GM13977 (cell line): Measurements from ENCODE around the gene MAPT.

Source experiments
- DNase-seq: peaks from one replicate; pipeline ENCODE4 v3.0.0; 2012; ENCODE audit warnings: low spot score
- CTCF ChIP-seq: IDR thresholded peaks from 2 replicates; pipeline ENCODE4 v1.5.1; 2012; ENCODE audit warnings: mild to moderate bottlenecking, control low read depth; ENCODE audit not compliant: insufficient read depth; ENCODE audit errors: extremely low read depth, missing control alignments
- in situ Hi-C: fragments of 300-500 bp; cut with MboI; formaldehyde crosslinking; loops from one replicate; pipeline ENCODE4 v1.12.0; 2022; ENCODE audit warnings: low sequenced_read_pairs, low pct_unique_long_range_greater_than_20kb, mixed read lengths, inconsistent platforms; ENCODE audit not compliant: unreplicated experiment

MAPT gene

DNA sequence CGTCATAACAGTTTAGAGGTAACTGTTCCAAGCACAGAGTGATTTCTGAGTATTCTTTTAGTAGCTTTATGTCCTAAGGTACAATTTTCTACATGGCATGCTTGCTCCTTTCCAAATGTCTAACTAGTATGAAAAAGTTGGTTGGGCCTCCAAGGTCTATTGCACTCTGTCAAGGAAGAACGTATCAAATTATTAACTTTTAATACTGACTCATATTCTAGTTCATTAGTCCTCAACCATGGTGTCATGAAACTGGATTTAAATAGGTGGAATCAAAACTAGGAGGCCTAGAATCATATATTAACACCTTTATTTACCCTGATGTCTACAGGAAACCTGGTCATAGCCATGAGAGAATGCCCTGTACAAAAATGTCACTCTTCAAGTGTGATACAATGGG, 166.1 kb downstream of the MAPT start:
- no peak for DNase-seq
- TF ChIP-seq CTCF = no peak
- in situ Hi-C loops = no loop called here

- in situ Hi-C loops = no loop called here
Observed at GRCh38 chr17:46061435-46061834, 167.1 kb downstream of the MAPT start.

DNA sequence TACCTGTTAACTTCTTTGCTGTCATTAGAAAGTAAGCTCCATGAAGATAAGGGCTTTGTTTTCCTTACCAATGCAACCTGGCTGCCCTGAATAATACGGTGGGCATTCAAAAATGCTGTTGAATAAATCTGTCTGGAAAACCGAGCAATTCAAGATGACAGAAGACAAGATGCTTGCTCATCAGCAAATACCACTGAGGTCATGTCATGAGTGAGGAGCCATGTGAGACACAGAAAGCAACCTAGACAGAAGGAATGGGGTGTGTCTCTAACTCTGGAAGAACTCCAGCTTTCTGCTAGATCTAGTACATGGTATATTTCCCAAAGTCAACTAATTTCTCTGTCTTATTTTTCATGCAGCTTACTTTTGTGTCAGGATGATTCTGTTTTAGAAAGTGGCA, 168.9 kb downstream of the MAPT start:
- DNase-seq = no peak
- no peak for TF ChIP-seq CTCF
- in situ Hi-C loops = no loop called here

More at GRCh38 chr17:46061435-46061834, 167.1 kb downstream of the MAPT start:
- no peak for TF ChIP-seq CTCF
- DNase-seq = no peak

GRCh38 chr17:46064460-46064859, 170.1 kb downstream of the MAPT start:
- in situ Hi-C loops = no loop called here
- no peak for TF ChIP-seq CTCF
- no peak for DNase-seq

- in situ Hi-C loops = no loop called here
- DNase-seq = no peak
- no peak for TF ChIP-seq CTCF
Observed at GRCh38 chr17:46071796-46072195, 177.4 kb downstream of the MAPT start.

DNA sequence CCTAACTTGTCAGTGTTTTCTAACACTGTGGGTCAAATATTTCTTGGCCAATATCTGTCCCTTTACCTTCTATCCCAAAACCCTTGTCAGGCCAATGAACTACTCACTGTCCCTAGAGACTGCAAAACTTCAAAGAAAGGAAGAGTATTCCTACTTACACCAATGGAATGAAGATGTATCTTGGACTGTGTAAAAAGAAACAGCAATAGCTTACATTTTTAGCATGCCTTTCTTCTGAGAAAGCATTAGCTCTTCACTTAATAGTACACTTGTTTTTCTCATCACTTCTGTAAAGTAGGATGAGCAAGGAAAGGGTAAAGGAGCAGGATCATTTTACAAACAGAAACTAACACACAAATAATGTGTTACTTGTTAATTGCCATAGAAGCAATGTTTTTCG, 178.6 kb downstream of the MAPT start:
- in situ Hi-C loops = no loop called here
- TF ChIP-seq CTCF = no peak
- DNase-seq = no peak

DNA sequence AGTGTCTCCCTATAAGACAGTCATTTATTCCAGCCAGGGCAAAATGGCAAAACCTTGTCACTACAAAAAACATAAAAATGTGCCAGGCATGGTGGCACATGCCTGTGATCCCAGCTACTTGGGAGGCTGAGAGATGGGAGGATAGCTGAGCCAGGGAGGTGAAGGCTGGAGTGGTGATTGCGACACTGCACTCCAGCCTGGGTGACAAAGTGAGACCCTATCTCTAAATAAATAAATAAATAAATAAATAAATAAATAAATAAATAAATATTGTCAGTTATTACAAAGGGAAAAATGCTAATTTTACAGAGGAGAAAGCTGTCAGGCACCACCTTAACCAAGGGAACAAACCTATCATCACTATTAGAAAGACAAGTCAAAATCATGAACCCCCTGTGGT, 180.2 kb downstream of the MAPT start:
- TF ChIP-seq CTCF = no peak
- no peak for DNase-seq
- in situ Hi-C loops = no loop called here
